Ovary (tissue), 3 donors: ENCODE results near the gene MOB3B.

Experiments used
- CTCF ChIP-seq, 3 donors: fragments of 450-650 bp in 2 of 3; fragments of 200-600 bp in 1 of 3; IDR thresholded peaks; one replicate each; pipeline versions ENCODE4 v1.5.1 to v1.8.0; 2016 to 2022; ENCODE audit warnings: antibody characterized with exemption in 3 of 3, mild to moderate bottlenecking in 1 of 3
- EP300 ChIP-seq: sonication (generic); formaldehyde crosslinking; IDR thresholded peaks from one replicate; pipeline ENCODE4 v1.6.1; 2017; ENCODE audit warnings: antibody characterized with exemption
- POLR2A ChIP-seq: fragments of 450-650 bp; IDR thresholded peaks from one replicate; pipeline ENCODE4 v1.6.1; 2017; ENCODE audit warnings: antibody characterized with exemption, mild to moderate bottlenecking, moderate library complexity
- donor health status: DM: no; HTN: no; CAD: no.

DNA sequence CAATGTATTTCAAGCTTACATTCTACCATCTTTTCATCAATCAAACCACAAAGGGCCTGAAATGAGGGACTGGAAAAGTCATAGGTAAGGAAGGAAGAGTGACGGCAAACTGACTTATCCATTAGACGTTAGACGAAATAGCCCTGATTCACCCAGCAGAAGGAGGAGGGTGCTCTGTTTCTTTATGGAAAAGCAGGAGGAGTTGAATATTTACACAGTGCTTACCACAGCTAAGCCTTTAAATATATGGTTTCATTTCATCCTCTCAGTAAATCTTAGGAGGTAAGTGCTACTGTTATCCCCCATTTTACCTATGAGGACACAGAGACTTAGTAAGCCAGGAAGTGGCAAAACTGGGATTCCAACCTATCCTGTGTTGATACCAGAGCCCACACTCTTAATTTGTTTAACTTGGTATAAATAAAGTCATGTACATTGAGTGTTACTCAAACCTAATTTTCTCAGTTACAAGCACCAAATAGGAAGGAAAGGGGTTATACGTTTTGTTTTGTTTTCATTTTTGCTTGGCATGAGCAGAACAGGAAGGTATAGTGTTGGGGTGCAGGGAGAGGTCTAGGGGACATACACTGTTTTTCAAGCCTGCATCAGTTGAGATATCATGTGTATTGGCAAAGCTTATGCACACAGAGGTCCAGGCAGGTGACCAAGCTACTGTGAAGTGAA is 103.6 kb downstream of the MOB3B start:
- no peak for TF ChIP-seq CTCF (IDR thresholded peaks at IDR 0.05)
- no peak for TF ChIP-seq EP300
- no peak for TF ChIP-seq POLR2A
